NCI-H1048 (cell line): ENCODE data around the gene PHETA2.
"Not testable (repeated sequence)": the region's sequence is repeated elsewhere in the genome, so short reads cannot be mapped to it uniquely, and the experiment has no call there.

Experiments used
- DNase-seq: peaks from one replicate; lab custom pipeline; 2025; lab: John Stamatoyannopoulos, UW

PHETA2 gene

GRCh38 chr22:42069801-42070516 is 4.1 kb upstream of the PHETA2 start:
- no peak for DNase-seq

- peak; percentile 95 for DNase-seq
Measured at GRCh38 chr22:42070517-42071422, 3.3 kb upstream of the PHETA2 start, which contains the start of gene NAGA. TSS of gene NAGA (minus strand) at chr22:42070812. CDS start at chr22:42070297, 515 bp downstream.

- DNase-seq = not testable (repeated sequence)
Measured at GRCh38 chr22:42071508-42071907, 2.5 kb upstream of the PHETA2 start.

GRCh38 chr22:42072606-42073330 is 1.3 kb upstream of the PHETA2 start:
- no peak for DNase-seq

- DNase-seq = no peak
Measured at GRCh38 chr22:42073621-42074041, 417 bp upstream of the PHETA2 start.

GRCh38 chr22:42074846-42075676 is 1.0 kb downstream of the PHETA2 start:
- no peak for DNase-seq

- DNase-seq = no peak
Measured at GRCh38 chr22:42076764-42077485, 2.9 kb downstream of the PHETA2 start.

GRCh38 chr22:42077486-42078125 is 3.6 kb downstream of the PHETA2 start:
- DNase-seq = no peak

- DNase-seq = no peak
Measured at GRCh38 chr22:42078469-42079318, 4.6 kb downstream of the PHETA2 start.

- peak; percentile 94 for DNase-seq
Measured at GRCh38 chr22:42079319-42080251, 5.5 kb downstream of the PHETA2 start, which contains the start of gene SMDT1. TSS of gene SMDT1 (plus strand) at chr22:42079700. CDS start at chr22:42079769, 69 bp downstream.

- DNase-seq = no peak
Measured at GRCh38 chr22:42080287-42080686, 6.2 kb downstream of the PHETA2 start.

- no peak for DNase-seq
Measured at GRCh38 chr22:42083119-42083518, 9.1 kb downstream of the PHETA2 start.

- DNase-seq = no peak
Measured at GRCh38 chr22:42084874-42085273, 10.8 kb downstream of the PHETA2 start.

- DNase-seq = no peak
Measured at GRCh38 chr22:42086051-42086450, 12.0 kb downstream of the PHETA2 start.

- DNase-seq = peak; percentile 98
Measured at GRCh38 chr22:42090596-42091454, 16.8 kb downstream of the PHETA2 start, which contains the start of gene NDUFA6. TSS of gene NDUFA6 (minus strand) at chr22:42090772. CDS start at chr22:42090744, 28 bp downstream.

- no peak for DNase-seq
Measured at GRCh38 chr22:42091455-42091782, 17.4 kb downstream of the PHETA2 start.

- DNase-seq = no peak
Measured at GRCh38 chr22:42101199-42101598, 27.2 kb downstream of the PHETA2 start.
